HL-60 (cell line): ENCODE data around the gene GBGT1.

Experiments
- DNase-seq, 2 experiments: peaks; one replicate each; pipeline ENCODE4 v3.0.0-alpha.2; 2010 to 2020; ENCODE audit warnings: low read depth in 1 of 2, low spot score in 1 of 2
- H3K27ac ChIP-seq: fragments of 250-450 bp; sonication (Bioruptor Pico); replicated peaks from 2 replicates; pipeline ENCODE4 v1.5.1; 2020; ENCODE audit warnings: mild to moderate bottlenecking, moderate library complexity
- H3K27me3 ChIP-seq: fragments of 250-450 bp; sonication (Bioruptor Pico); 2 replicates; pipeline ENCODE4 v1.5.1; 2021; ENCODE audit warnings: mild to moderate bottlenecking, moderate library complexity; ENCODE audit not compliant: insufficient read depth, poor library complexity, severe bottlenecking
- H3K4me3 ChIP-seq: replicated peaks from 2 replicates; pipeline ENCODE4 v1.5.1; 2011; ENCODE audit warnings: mild to moderate bottlenecking, control low read depth, low read length; ENCODE audit not compliant: insufficient read depth
- CTCF ChIP-seq: IDR thresholded peaks from one replicate; pipeline ENCODE4 v1.5.1; 2011; ENCODE audit warnings: low read length, control low read depth, inconsistent platforms; ENCODE audit not compliant: insufficient read depth
- GABPA ChIP-seq: IDR thresholded peaks from 2 replicates; pipeline ENCODE4 v1.6.1; 2012; ENCODE audit warnings: low read depth
- POLR2AphosphoS5 ChIP-seq: IDR thresholded peaks from 2 replicates; pipeline ENCODE4 v1.6.1; 2012; ENCODE audit warnings: low read depth
- REST ChIP-seq: IDR thresholded peaks from 2 replicates; pipeline ENCODE4 v1.6.1; 2012; ENCODE audit warnings: low read depth; ENCODE audit not compliant: insufficient replicate concordance
- SPI1 ChIP-seq: IDR thresholded peaks from 2 replicates; pipeline ENCODE4 v1.6.1; 2012; ENCODE audit warnings: low read depth, mild to moderate bottlenecking, borderline replicate concordance

The GBGT1 gene

GRCh38 chr9:133108794-133109641, 54.7 kb downstream of the GBGT1 start:
- TF ChIP-seq CTCF (no peak), GABPA (no peak), POLR2AphosphoS5 (no peak), REST (no peak), SPI1 (no peak)
- H3K4me3 ChIP-seq, result no peak overlapping the region
- no peak overlapping the region for H3K27ac ChIP-seq
- no peaks in the 10 kb centered on the region for H3K27me3 ChIP-seq
- DNase-seq, result no peak

GRCh38 chr9:133107961-133108793, 55.5 kb downstream of the GBGT1 start:
- no peak overlapping the region for H3K4me3 ChIP-seq
- H3K27ac ChIP-seq, result no peak overlapping the region
- no peaks in the 10 kb centered on the region for H3K27me3 ChIP-seq
- no peak for DNase-seq
- no peak for TF ChIP-seq SPI1
- no peak for TF ChIP-seq REST
- TF ChIP-seq POLR2AphosphoS5, result no peak
- TF ChIP-seq CTCF, result no peak
- TF ChIP-seq GABPA, result no peak

GRCh38 chr9:133107245-133107722, 56.4 kb downstream of the GBGT1 start:
- Histone ChIP-seq H3K27me3 (no peaks in the 10 kb centered on the region), H3K4me3 (no peak overlapping the region), H3K27ac (no peak overlapping the region)
- TF ChIP-seq CTCF (no peak), REST (no peak), SPI1 (no peak), GABPA (no peak), POLR2AphosphoS5 (no peak)
- no peak for DNase-seq
